Measurements from ENCODE around the gene C10orf105. TPM values are rescaled to one million over a fixed set of nuclear protein-coding genes. Genes with fewer than 3 reads are reported as not detected.

C10orf105 gene
- 0.06 TPM for polyA plus RNA-seq (ENCODE audit: insufficient read length)

GRCh38 chr10:71719464-71720201 lies at the start of gene C10orf105:
C10orf105 (minus strand) TSS chr10:71719778; CDS start chr10:71716337, 3,441 bp downstream.
- DNase-seq (ENCODE audit: low read depth), result no peak

GRCh38 chr10:71767420-71768035 lies 48.0 kb upstream of the C10orf105 start:
- DNase-seq (ENCODE audit: low read depth), result no peak

GRCh38 chr10:71766717-71767419 lies 47.3 kb upstream of the C10orf105 start:
- no peak for DNase-seq (ENCODE audit: low read depth)

- DNase-seq (ENCODE audit: low read depth), result no peak
Measured at GRCh38 chr10:71765906-71766716, 46.5 kb upstream of the C10orf105 start.

- no peak for DNase-seq (ENCODE audit: low read depth)
Measured at GRCh38 chr10:71765176-71765904, 45.8 kb upstream of the C10orf105 start.

- DNase-seq (ENCODE audit: low read depth), result no peak
Measured at GRCh38 chr10:71763352-71764127, 44.0 kb upstream of the C10orf105 start.

- no peak for DNase-seq (ENCODE audit: low read depth)
Measured at GRCh38 chr10:71762324-71762723, 42.7 kb upstream of the C10orf105 start.

GRCh38 chr10:71761541-71762113 lies 42.0 kb upstream of the C10orf105 start:
- DNase-seq (ENCODE audit: low read depth), result no peak

GRCh38 chr10:71761105-71761511 lies 41.5 kb upstream of the C10orf105 start:
- no peak for DNase-seq (ENCODE audit: low read depth)

GRCh38 chr10:71757399-71757922 lies 37.9 kb upstream of the C10orf105 start:
- no peak for DNase-seq (ENCODE audit: low read depth)

GRCh38 chr10:71756311-71757191 lies 37.0 kb upstream of the C10orf105 start:
- DNase-seq (ENCODE audit: low read depth), result no peak

GRCh38 chr10:71755179-71755879 lies 35.8 kb upstream of the C10orf105 start:
- DNase-seq (ENCODE audit: low read depth), result no peak

GRCh38 chr10:71754562-71754961 lies 35.0 kb upstream of the C10orf105 start:
- DNase-seq (ENCODE audit: low read depth), result no peak

GRCh38 chr10:71753960-71754505 lies 34.5 kb upstream of the C10orf105 start:
- no peak for DNase-seq (ENCODE audit: low read depth)

- no peak for DNase-seq (ENCODE audit: low read depth)
Measured at GRCh38 chr10:71753091-71753959, 33.7 kb upstream of the C10orf105 start.

- no peak for DNase-seq (ENCODE audit: low read depth)
Measured at GRCh38 chr10:71752391-71753090, 33.0 kb upstream of the C10orf105 start.

Data from forelimb muscle (tissue), 1 donor.